Omental fat pad (tissue), 4 donors: Measurements from ENCODE around the gene FAM107B. TPM values are rescaled to one million over a fixed set of nuclear protein-coding genes. Genes with fewer than 3 reads are reported as not detected.

Experiments used
- ATAC-seq: fragments of 150-250 bp; one replicate; pipeline ENCODE4 v1.9.1; 2016; ENCODE audit warnings: mild to moderate bottlenecking, moderate library complexity; ENCODE audit not compliant: low FRiP score
- DNase-seq: peaks from one replicate; pipeline ENCODE4 v3.0.0-alpha.2; 2019; ENCODE audit warnings: low spot score
- total RNA-seq, 4 donors: library from RNA; depleted of rRNA; stranded (reverse); fragments of >200 nt; gene quantifications; one replicate each; pipeline ENCODE4 v1.1.0, GENCODE V29; 2016
- TF ChIP-seq, protein P1 (sequence below), 3 donors: fragments of 450-650 bp; IDR thresholded peaks; one replicate each; pipeline ENCODE4 v1.5.1; 2016 to 2017; ENCODE audit warnings: antibody characterized with exemption in 3 of 3, mild to moderate bottlenecking in 3 of 3, moderate library complexity in 2 of 3

The FAM107B gene
- total RNA-seq, 4 donors from 2014 or later, result 27.3 to 77.5 (median 53.7) TPM

GRCh38 chr10:14540062-14540461, 234.6 kb downstream of the FAM107B start:
- DNase-seq (no peak), ATAC-seq (no peak)
- TF ChIP-seq, protein P1, sequence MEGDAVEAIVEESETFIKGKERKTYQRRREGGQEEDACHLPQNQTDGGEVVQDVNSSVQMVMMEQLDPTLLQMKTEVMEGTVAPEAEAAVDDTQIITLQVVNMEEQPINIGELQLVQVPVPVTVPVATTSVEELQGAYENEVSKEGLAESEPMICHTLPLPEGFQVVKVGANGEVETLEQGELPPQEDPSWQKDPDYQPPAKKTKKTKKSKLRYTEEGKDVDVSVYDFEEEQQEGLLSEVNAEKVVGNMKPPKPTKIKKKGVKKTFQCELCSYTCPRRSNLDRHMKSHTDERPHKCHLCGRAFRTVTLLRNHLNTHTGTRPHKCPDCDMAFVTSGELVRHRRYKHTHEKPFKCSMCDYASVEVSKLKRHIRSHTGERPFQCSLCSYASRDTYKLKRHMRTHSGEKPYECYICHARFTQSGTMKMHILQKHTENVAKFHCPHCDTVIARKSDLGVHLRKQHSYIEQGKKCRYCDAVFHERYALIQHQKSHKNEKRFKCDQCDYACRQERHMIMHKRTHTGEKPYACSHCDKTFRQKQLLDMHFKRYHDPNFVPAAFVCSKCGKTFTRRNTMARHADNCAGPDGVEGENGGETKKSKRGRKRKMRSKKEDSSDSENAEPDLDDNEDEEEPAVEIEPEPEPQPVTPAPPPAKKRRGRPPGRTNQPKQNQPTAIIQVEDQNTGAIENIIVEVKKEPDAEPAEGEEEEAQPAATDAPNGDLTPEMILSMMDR (IDR thresholded peaks at IDR 0.05), result no peak

DNA sequence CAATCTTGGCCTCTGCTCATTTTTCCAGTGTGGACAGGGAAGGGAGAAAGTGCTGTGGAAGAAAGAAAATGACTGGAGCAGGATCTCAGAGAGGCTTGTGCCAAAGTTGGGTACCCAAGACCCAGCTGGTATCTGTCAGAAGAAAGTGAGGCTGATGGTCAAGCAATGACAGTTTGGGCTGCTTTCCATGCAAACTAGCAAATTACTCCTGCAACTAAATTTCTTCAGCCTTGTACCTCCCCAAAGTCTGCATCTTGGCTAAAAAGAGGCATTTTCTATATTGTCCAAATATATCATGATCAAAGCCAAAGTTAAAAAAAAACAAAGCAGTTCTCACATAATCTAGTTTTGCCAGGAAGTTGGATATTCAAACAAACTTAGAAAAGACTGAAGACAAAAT, 235.5 kb downstream of the FAM107B start:
- TF ChIP-seq, protein P1 (IDR thresholded peaks at IDR 0.05), result no peak
- no peak for ATAC-seq
- no peak for DNase-seq

- ATAC-seq, result peak; percentile 66
- TF ChIP-seq, protein P1 (IDR thresholded peaks at IDR 0.05), result peak in 1 of 3 donors; percentile 10
- peak; percentile 51 for DNase-seq
Measured at GRCh38 chr10:14536241-14537213, 238.2 kb downstream of the FAM107B start.

DNA sequence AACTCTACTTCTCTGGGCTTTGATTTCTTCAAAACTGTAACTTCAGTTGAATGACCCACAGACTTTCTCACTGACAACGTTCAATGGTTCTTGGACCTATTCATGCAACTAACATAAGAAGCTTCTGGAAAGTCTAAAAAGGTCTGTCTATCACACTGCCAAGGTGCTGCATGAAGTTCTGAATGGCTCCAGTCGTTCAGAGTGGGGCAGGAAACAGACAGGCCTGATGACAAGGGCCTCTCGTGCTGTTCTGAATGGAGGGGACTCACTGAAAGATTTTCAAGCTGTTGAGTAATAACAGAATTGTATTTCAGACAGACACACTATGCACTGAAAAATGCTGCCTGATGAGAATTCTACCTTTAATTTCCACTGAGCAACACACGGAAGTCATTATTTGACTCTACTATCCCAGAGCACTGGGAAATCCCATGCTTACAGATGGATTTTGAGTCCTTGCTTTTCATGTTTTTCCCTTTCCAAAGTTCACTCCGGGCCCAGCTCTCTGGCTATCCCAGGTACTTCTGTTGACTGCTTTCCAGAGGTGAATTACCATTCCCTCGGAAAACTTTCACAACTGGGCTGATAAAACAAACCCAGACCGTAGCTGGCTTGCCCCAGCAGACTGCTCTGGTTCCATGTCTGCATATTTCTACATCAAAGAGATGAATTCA, 239.1 kb downstream of the FAM107B start:
- DNase-seq (no peak), ATAC-seq (no peak)
- TF ChIP-seq, protein P1 (IDR thresholded peaks at IDR 0.05), result no peak

DNA sequence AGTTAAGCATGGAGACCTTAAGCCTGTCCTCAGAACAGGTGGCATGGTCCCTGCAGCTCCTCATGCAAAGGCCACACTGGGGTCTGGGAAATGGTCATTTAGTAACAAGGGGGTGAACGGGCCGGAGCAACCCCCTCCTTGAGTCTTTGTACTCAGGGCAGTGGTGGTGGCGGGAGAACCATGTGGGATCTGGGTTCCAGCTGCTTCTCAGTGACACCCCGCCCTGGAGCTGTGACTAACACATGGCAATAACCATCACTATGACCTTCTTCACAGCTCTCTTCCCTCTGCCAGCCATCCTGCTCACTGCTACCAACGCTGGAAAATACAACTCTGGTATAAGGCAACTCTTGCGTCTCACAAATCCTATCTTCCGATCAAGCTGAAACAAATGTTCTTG, 240.5 kb downstream of the FAM107B start:
- no peak for DNase-seq
- ATAC-seq, result no peak
- TF ChIP-seq, protein P1 (IDR thresholded peaks at IDR 0.05), result no peak

GRCh38 chr10:14533295-14533694, 241.4 kb downstream of the FAM107B start:
- ATAC-seq (no peak), DNase-seq (no peak)
- TF ChIP-seq, protein P1 (IDR thresholded peaks at IDR 0.05), result no peak
